ENCODE results near the gene RTTN.

The RTTN gene

DNA sequence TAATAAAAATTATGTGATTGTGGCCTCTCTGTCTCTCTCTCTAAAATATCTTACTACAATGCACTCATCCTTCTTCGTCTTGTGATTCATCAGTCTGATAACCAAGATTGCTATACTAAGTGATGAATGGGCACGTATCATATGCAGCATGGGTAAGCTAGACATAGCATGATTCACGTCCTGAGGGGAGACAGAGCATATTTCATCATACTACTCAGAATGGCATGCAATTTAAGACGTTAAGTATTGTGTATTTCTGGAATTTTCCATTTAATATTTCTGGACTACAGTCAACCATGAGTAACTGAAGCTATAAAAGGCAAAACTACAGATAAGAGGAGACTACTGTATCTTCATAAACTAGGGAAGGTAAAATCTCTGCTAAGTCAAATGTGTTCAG lies 160.9 kb downstream of the RTTN start (continued):
- TF ChIP-seq, protein P1, sequence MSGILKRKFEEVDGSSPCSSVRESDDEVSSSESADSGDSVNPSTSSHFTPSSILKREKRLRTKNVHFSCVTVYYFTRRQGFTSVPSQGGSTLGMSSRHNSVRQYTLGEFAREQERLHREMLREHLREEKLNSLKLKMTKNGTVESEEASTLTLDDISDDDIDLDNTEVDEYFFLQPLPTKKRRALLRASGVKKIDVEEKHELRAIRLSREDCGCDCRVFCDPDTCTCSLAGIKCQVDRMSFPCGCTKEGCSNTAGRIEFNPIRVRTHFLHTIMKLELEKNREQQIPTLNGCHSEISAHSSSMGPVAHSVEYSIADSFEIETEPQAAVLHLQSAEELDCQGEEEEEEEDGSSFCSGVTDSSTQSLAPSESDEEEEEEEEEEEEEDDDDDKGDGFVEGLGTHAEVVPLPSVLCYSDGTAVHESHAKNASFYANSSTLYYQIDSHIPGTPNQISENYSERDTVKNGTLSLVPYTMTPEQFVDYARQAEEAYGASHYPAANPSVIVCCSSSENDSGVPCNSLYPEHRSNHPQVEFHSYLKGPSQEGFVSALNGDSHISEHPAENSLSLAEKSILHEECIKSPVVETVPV (CRISPR knock-in tag; IDR thresholded peaks at IDR 0.05) = no peak
- no peak for TF ChIP-seq BACH2 (CRISPR knock-in tag; IDR thresholded peaks at IDR 0.05; ENCODE audit: borderline replicate concordance)

DNA sequence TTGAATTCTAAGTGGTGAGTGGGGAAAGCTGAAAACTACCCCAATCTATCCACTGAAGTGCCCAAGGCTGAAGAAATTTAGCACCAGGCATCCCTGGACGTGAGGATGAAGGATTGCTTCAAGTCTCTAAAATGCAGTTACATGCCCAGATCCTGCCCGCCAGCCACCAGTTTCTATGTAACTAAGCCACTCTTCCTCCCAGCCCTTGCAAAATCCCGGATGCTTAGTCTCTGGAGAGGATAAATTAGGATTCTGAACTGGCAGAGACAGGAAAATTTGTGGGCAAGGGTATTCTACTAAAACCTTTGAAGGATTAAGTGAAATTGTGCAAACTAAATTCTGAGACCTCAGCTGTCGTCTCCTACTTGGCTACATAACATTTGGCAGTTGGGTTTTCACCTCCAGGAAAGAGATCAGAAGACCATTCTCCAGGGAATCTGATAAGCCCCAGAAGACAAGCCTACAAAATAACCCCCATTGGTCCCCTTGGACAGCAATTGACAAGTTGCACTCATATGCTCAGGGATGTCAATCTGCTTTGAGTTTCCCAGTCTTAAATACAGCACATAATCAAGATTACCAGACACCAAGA lies 163.9 kb downstream of the RTTN start:
- TF ChIP-seq TOX (CRISPR knock-in tag; IDR thresholded peaks at IDR 0.05; ENCODE audit: borderline replicate concordance) = no peak
- TF ChIP-seq ZNF565 (CRISPR knock-in tag; conservative IDR thresholded peaks at IDR 0.05; ENCODE audit: low read depth) = no peak
- TF ChIP-seq ZFP30 (CRISPR knock-in tag; IDR thresholded peaks at IDR 0.05) = no peak
- TF ChIP-seq BACH2 (CRISPR knock-in tag; IDR thresholded peaks at IDR 0.05; ENCODE audit: borderline replicate concordance) = no peak
- no peak for TF ChIP-seq ZFP3 (CRISPR knock-in tag; IDR thresholded peaks at IDR 0.05)
- TF ChIP-seq TSHZ2 (CRISPR knock-in tag; IDR thresholded peaks at IDR 0.05) = no peak
- TF ChIP-seq GLIS3 (CRISPR knock-in tag; IDR thresholded peaks at IDR 0.05) = no peak
- no peak for TF ChIP-seq OSR1 (CRISPR knock-in tag; IDR thresholded peaks at IDR 0.05)
- TF ChIP-seq SNAI2 (CRISPR knock-in tag; IDR thresholded peaks at IDR 0.05) = no peak
- TF ChIP-seq POU6F1 (CRISPR knock-in tag; IDR thresholded peaks at IDR 0.05; ENCODE audit: borderline replicate concordance, low read depth) = no peak
- TF ChIP-seq, protein P2, sequence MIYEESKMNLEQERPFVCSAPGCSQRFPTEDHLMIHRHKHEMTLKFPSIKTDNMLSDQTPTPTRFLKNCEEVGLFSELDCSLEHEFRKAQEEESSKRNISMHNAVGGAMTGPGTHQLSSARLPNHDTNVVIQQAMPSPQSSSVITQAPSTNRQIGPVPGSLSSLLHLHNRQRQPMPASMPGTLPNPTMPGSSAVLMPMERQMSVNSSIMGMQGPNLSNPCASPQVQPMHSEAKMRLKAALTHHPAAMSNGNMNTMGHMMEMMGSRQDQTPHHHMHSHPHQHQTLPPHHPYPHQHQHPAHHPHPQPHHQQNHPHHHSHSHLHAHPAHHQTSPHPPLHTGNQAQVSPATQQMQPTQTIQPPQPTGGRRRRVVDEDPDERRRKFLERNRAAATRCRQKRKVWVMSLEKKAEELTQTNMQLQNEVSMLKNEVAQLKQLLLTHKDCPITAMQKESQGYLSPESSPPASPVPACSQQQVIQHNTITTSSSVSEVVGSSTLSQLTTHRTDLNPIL (CRISPR knock-in tag; IDR thresholded peaks at IDR 0.05; ENCODE audit: low read depth) = no peak
- no peak for TF ChIP-seq PATZ1 (CRISPR knock-in tag; IDR thresholded peaks at IDR 0.05; ENCODE audit: borderline replicate concordance)
- no peak for TF ChIP-seq RARB (CRISPR knock-in tag; IDR thresholded peaks at IDR 0.05)
- no peak for TF ChIP-seq PPARA (CRISPR knock-in tag; IDR thresholded peaks at IDR 0.05; ENCODE audit: borderline replicate concordance)
- no peak for TF ChIP-seq ZNF8 (CRISPR knock-in tag; IDR thresholded peaks at IDR 0.05)
- TF ChIP-seq ARNTL (CRISPR knock-in tag; IDR thresholded peaks at IDR 0.05; ENCODE audit: borderline replicate concordance, low read depth) = no peak
- TF ChIP-seq ZNF70 (CRISPR knock-in tag; IDR thresholded peaks at IDR 0.05) = no peak
- TF ChIP-seq ESRRG (CRISPR knock-in tag; IDR thresholded peaks at IDR 0.05) = no peak
- TF ChIP-seq, protein P1 (CRISPR knock-in tag; IDR thresholded peaks at IDR 0.05) = no peak
- no peak for ATAC-seq

GRCh38 chr18:70039186-70039585 lies 166.3 kb downstream of the RTTN start:
- no peak for ATAC-seq
- TF ChIP-seq, protein P2 (CRISPR knock-in tag; IDR thresholded peaks at IDR 0.05; ENCODE audit: low read depth) = no peak
- no peak for TF ChIP-seq BACH2 (CRISPR knock-in tag; IDR thresholded peaks at IDR 0.05; ENCODE audit: borderline replicate concordance)
- no peak for TF ChIP-seq ZFP3 (CRISPR knock-in tag; IDR thresholded peaks at IDR 0.05)
